Measurements from ENCODE around the gene CLIC1. TPM values are rescaled to one million over a fixed set of nuclear protein-coding genes. Genes with fewer than 3 reads are reported as not detected.

Gene CLIC1
- total RNA-seq, 1 experiment from 2014 or later: 432 TPM

GRCh38 chr6:31734247-31734820 is 2.0 kb downstream of the CLIC1 start:
- ChIA-PET RAD21 (ENCODE audit: low non-redundant PET in 1 of 2, low total read pairs in 2 of 2, uncharacterized antibody in 2 of 2, unreplicated experiment in 2 of 2) (interaction anchor here in 1 of 2 experiments (1.1 kb wide), 1 partner anchor 41 kb away, joined by 4 read pairs; no protein-coding TSS in a partner anchor), CTCF (interaction anchor here (1.5 kb wide), 1 partner anchor 57 kb away, joined by 3 read pairs; no protein-coding TSS in a partner anchor), POLR2A (no interaction called here)
- no peaks in the 10 kb centered on the region; the same call in 1 of the 2 replicates for H4K20me1 ChIP-seq (ENCODE audit: insufficient read depth)
- no peaks in the 10 kb centered on the region for H3K9me2 ChIP-seq (ENCODE audit: insufficient read depth)
- intact Hi-C loops (cut with micrococcal nuclease): no loop called here
- H3K36me3 ChIP-seq (ENCODE audit: control insufficient read depth in 1 of 2, insufficient read depth in 2 of 2, low read length in 2 of 2): peaks cover 25 to 31% of the 10 kb centered on the region in 2 experiments
- H3K27me3 ChIP-seq (ENCODE audit: insufficient read depth, low read length): no peaks in the 10 kb centered on the region
- H3K27ac ChIP-seq (ENCODE audit: low read depth, low read length): peak overlapping the region; percentile 95
- no peak for DNase-seq (ENCODE audit: low read depth, low spot score)
- H3K9ac ChIP-seq (ENCODE audit: low read length): peak overlapping the region; percentile 82
- peaks cover 38 to 61% of the 10 kb centered on the region in 2 experiments for H3K4me1 ChIP-seq (ENCODE audit: control insufficient read depth in 1 of 2, insufficient read depth in 2 of 2, low read length in 2 of 2)
- H3K4me3 ChIP-seq (replicated peaks in 1 of 2; ENCODE audit: low read depth in 1 of 2, low read length in 2 of 2): peak overlapping the region; percentile 74 to 91
- no peaks in the 10 kb centered on the region for H3K9me3 ChIP-seq (ENCODE audit: control insufficient read depth in 1 of 2, insufficient read depth in 1 of 2, low read depth in 1 of 2, low read length in 2 of 2)
- no peak overlapping the region for H2AFZ ChIP-seq (ENCODE audit: low read depth, low read length, poor library complexity, severe bottlenecking)
- peaks cover 46% of the 10 kb centered on the region for H3K79me2 ChIP-seq (ENCODE audit: insufficient read depth, low read length)
- ATAC-seq: no peak
- H3K4me2 ChIP-seq (ENCODE audit: low read length): peak overlapping the region; percentile 83
- TF ChIP-seq ZNF274 (IDR thresholded peaks at IDR 0.05; ENCODE audit: low read depth, low read length) (no peak), ZBTB33 (IDR thresholded peaks at IDR 0.05; ENCODE audit: extremely low read depth, insufficient replicate concordance, low read length) (no peak), POLR2AphosphoS5 (IDR thresholded peaks at IDR 0.05; ENCODE audit: low read depth, low read length) (no peak), EZH2 (IDR thresholded peaks at IDR 0.05) (no peak), JUND (IDR thresholded peaks at IDR 0.05) (no peak), SIN3A (IDR thresholded peaks at IDR 0.05; ENCODE audit: low read depth) (no peak), ATF3 (IDR thresholded peaks at IDR 0.05) (no peak), RAD21 (IDR thresholded peaks at IDR 0.05; ENCODE audit: low read depth) (no peak), EZH2phosphoT487 (IDR thresholded peaks at IDR 0.05; ENCODE audit: borderline replicate concordance) (no peak), SP1 (IDR thresholded peaks at IDR 0.05; ENCODE audit: low read depth) (no peak), TCF7L2 (IDR thresholded peaks at IDR 0.05; ENCODE audit: borderline replicate concordance, extremely low read depth, insufficient read depth, insufficient read length) (no peak), CBX3 (IDR thresholded peaks at IDR 0.05; ENCODE audit: low read depth) (no peak), CEBPB (IDR thresholded peaks at IDR 0.05; ENCODE audit: low read depth) (no peak), FOSL1 (IDR thresholded peaks at IDR 0.05; ENCODE audit: low read depth) (no peak), ZFX (IDR thresholded peaks at IDR 0.05) (no peak), POLR2A (IDR thresholded peaks at IDR 0.05; ENCODE audit: borderline replicate concordance, extremely low read depth, insufficient read depth, insufficient read length) (no peak), EGR1 (IDR thresholded peaks at IDR 0.05; ENCODE audit: low read depth) (no peak), ELF1 (IDR thresholded peaks at IDR 0.05; ENCODE audit: borderline replicate concordance, low read depth) (no peak)
- TF ChIP-seq, protein P1, sequence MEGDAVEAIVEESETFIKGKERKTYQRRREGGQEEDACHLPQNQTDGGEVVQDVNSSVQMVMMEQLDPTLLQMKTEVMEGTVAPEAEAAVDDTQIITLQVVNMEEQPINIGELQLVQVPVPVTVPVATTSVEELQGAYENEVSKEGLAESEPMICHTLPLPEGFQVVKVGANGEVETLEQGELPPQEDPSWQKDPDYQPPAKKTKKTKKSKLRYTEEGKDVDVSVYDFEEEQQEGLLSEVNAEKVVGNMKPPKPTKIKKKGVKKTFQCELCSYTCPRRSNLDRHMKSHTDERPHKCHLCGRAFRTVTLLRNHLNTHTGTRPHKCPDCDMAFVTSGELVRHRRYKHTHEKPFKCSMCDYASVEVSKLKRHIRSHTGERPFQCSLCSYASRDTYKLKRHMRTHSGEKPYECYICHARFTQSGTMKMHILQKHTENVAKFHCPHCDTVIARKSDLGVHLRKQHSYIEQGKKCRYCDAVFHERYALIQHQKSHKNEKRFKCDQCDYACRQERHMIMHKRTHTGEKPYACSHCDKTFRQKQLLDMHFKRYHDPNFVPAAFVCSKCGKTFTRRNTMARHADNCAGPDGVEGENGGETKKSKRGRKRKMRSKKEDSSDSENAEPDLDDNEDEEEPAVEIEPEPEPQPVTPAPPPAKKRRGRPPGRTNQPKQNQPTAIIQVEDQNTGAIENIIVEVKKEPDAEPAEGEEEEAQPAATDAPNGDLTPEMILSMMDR (IDR thresholded peaks at IDR 0.05 in 2 of 3, conservative IDR thresholded peaks at IDR 0.05 in 1 of 3; ENCODE audit: borderline replicate concordance in 1 of 3, insufficient read depth in 1 of 3, low read depth in 2 of 3, low read length in 2 of 3): no peak
- no TSS peak for BruUV-seq (replicated peaks)

Measured in HCT116 (cell line).